CD4-positive, alpha-beta T cell treated with Interleukin-6 at 100 ng/mL for 8 hours (primary cell): ENCODE measurements around the gene CTSA.

Experiments used
- DNase-seq: peaks from one replicate; pipeline ENCODE4 v3.0.0-alpha.2; 2020; ENCODE audit warnings: mixed read lengths, low spot score

CTSA gene

DNA sequence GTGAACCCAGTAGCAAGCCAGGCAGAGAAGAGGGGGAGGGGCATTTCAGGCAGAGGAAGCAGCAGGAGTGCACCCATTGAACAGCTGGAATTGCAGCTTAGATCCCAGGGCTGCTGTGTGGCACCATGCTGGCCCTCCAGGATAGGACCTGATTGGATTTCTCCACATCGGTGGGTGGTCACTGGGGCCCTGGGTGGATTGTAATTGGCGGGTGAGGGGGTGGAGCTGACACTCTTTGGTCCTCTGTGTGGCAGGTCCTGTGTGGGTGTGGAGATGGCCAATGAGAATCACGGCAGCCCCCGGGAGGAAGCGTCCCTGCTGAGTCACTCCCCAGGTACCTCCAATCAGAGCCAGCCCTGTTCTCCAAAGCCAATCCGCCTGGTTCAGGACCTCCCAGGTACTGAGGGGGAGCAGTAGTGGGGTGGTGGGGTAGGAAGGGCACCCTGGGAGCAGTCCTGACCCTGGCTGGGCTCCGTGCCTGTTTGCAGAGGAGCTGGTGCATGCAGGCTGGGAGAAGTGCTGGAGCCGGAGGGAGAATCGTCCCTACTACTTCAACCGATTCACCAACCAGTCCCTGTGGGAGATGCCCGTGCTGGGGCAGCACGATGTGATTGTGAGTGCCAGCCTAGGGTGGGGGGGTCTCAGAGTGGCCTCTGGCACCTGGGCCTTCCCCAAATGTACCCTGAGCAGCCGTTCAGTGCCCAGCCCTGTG lies 47.7 kb downstream of the CTSA start:
- no peak for DNase-seq

DNA sequence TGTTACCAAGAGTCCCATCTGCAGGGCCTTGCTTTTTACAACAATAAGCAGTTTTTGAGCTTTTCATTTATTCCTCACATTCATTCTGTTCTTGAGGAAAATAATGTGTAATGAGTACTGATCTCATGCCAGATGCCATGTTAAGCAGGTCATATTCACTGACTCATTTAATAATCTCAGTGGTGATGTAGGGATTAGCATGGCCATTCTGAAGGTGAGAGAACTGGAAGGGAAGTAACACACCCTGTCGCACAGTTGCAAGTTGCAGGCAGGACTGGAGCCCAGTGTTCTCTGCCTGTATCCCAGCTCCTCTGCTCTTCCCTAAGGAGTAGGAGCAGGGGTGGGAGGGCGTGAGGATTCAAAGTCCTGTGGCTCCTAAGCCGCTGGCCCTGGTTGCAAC lies 48.9 kb downstream of the CTSA start:
- DNase-seq, result no peak

DNA sequence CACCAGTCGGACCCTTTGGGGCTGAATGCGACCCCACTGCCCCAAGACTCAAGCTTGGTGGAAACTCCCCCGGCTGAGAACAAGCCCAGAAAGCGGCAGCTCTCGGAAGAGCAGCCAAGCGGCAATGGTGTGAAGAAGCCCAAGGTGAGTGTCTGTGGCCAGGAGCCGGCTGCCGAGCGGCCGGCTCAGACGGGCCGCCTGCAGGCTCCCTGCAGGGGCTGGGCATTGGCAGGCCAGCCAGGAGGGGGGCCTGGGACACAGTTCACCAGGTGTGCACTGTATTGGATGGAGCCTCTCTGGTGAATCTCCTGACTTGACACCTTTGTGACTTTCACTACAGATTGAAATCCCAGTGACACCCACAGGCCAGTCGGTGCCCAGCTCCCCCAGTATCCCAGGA lies 49.3 kb downstream of the CTSA start:
- no peak for DNase-seq

DNA sequence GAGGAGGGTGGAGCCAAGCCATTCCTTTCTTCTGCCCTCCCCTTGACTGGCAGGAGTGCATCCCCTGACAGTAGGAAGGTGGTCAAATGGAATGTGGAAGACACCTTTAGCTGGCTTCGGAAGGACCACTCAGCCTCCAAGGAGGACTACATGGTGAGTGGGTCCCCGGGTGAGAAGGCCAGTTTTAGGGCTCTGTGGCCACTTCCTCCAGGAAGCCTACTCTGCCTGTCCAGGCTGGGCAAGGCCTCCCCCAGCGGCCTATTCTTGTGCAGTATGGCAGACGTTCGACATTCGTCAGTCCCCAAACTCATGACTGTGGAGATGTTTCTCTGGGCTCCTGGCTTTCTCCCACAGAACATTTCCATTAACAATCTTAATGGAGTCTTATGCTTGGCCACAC lies 52.5 kb downstream of the CTSA start:
- DNase-seq, result no peak

DNA sequence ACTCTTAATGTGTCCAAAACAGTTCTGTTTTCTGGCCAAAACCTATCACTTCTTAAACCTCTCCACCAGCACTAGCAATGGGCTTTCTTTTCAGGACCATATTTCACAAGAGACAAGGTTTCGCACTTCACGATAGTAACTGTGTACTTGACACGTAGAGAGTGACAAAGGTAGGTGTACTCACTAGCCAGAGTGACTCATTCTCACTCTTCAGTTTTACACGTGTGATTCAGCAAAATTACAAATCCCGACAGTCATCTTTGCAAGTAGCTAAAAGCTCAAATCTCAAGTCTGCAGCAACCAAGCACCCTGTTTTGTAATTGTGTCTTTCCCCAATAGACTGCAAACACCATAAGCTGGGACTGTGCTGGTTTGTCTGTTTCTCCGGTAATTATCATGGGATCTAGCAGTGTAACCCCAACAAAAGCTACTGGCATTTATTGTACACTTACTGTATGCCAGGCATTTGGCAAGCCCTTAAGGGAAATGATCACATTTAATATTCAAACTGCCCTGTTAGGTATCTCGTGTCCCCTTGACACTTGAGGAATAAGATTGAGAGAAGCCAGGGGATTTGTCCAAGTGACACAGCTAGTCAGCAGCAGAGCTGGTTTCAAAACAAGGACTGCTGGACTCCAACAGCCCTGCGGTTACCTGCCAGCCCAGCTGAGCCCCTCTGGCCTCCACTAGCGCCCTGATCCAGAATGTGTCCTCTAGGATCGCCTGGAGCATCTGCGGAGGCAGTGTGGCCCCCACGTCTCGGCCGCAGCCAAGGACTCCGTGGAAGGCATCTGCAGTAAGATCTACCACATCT lies 53.2 kb downstream of the CTSA start:
- no peak for DNase-seq

DNA sequence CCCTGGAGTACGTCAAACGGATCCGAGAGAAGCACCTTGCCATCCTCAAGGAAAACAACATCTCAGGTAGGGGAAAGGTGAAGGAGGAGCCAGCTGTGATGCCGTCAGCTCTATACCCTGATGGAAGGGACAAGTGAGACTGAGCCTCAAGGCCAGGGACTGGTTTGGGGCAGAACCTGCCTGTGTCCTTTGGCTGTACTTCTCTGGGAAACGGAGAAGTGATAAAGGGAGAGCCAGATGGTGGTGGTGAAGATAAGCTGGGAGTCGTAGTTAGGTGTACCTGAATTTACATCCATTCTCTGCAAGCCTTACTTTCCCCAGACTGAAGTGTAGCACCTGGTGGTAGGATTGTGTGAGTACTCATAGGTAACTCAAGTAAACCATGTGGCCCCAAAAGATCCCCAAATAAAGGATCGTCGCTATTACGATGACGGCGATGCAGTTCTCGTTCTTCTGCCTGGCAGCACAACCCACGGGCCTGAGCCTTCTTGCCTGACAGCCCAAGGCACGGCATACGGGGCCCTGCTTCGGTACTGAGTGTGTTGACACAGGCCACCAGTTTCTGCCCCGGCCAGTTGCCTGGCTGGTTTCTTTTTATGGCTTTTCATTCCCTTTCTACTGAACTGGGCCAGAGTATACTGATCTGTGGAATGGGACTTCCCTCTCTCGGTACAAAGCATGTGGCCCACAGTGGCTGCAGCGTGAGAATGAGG lies 54.0 kb downstream of the CTSA start:
- DNase-seq, result no peak

DNA sequence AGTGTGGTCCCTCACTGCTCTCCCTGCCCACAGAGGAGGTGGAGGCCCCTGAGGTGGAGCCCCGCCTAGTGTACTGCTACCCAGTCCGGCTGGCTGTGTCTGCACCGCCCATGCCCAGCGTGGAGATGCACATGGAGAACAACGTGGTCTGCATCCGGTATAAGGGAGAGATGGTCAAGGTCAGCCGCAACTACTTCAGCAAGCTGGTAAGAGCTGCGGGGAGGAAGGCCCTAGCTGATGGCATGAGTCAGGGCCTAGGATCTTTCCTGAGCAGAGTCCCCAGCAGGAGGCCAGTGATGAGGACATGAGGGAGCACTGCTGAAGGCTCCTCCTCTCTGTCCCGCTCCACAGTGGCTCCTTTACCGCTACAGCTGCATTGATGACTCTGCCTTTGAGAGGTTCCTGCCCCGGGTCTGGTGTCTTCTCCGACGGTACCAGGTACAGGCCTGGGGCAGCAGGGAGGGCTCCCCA lies 54.6 kb downstream of the CTSA start:
- no peak for DNase-seq

DNA sequence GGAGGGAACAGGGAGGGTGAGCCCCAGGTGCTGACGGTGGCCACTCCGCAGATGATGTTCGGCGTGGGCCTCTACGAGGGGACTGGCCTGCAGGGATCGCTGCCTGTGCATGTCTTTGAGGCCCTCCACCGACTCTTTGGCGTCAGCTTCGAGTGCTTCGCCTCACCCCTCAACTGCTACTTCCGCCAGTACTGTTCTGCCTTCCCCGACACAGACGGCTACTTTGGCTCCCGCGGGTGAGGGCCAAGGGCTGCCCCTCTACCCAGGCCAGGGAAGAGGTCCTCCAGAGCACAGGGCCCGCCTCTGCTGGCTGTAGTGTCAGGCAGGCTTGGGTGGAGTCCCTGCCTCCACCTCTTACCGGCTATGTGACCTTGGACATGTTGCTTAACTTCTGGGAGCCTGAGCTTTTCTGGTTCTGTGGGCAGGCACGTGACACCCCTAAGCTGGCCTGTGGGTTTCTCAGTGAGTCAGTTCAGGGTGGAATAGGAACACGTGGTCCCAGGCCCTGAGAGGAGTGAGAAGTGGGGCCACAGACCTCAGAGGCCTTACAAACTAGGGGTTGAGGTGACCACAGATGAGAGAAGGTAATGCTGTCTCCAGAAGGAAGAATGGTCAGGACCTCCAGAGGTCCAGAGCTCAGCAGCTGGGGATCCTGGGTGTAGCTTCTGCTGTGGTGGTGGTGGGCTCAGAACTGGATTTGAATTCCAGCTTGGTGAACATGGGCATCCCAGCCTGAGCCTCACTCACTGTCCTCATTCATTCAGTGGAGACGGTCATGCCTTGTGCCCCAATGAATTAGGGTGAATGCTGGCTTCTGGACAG lies 55.2 kb downstream of the CTSA start:
- no peak for DNase-seq

DNA sequence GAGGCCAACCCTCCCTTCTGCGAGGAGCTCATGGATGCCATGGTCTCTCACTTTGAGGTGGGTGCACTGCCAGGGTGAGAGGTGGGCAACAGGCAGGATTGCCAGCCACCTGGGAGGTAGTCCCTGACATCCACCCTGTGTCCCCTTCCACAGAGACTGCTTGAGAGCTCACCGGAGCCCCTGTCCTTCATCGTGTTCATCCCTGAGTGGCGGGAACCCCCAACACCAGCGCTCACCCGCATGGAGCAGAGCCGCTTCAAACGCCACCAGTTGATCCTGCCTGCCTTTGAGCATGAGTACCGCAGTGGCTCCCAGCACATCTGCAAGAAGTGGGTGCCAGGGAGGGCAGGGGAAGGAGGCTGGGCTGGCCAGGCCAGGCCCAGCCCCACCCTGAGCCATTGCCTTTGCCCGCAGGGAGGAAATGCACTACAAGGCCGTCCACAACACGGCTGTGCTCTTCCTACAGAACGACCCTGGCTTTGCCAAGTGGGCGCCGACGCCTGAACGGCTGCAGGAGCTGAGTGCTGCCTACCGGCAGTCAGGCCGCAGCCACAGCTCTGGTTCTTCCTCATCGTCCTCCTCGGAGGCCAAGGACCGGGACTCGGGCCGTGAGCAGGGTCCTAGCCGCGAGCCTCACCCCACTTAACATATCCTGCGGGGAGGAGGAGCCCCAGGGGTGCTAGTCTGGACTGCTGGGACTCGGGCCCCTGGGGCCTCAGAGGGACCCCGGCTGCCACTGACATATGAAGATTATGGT lies 56.2 kb downstream of the CTSA start:
- DNase-seq, result no peak

DNA sequence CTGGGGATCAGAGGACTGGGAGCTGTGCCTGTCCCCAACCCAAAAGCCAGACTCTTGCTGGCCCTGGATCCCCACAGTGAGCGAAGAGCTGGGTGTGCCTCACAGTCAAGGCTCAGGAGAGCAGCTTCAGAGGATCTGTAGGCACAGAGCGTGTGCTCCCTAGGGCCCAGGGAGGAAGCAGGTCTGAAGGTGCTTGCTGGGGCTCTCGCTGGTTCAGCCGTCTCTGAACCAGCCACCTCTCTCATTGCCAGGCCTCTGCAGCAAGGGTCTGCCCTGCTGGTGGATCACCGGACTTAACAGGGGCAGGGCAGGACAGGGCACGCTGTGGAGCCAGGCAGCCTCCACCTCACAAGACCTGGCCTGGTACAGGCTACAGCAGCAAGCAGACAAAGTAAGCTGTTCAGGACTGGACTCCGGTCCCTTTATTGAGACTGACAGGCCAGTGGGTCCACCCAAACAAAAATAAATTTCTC lies 57.2 kb downstream of the CTSA start:
- no peak for DNase-seq
